NT2/D1 (cell line): ENCODE results near the gene WWC1.

Experiments used
- SUZ12 ChIP-seq: IDR thresholded peaks from 2 replicates; pipeline ENCODE4 v1.6.1; 2011; ENCODE audit not compliant: insufficient read length, insufficient read depth; ENCODE audit errors: extremely low read depth
- ZNF274 ChIP-seq: IDR thresholded peaks from 2 replicates; pipeline ENCODE4 v1.6.1; 2011; ENCODE audit warnings: mild to moderate bottlenecking, low read depth, low read length

GRCh38 chr5:168447808-168448207 is 156.4 kb downstream of the WWC1 start:
- TF ChIP-seq SUZ12 = no peak
- no peak for TF ChIP-seq ZNF274
